ENCODE data around the gene CSNK2B. TPM values are rescaled to one million over a fixed set of nuclear protein-coding genes. Genes with fewer than 3 reads are reported as not detected.

CSNK2B gene
- total RNA-seq: 108 TPM

DNA sequence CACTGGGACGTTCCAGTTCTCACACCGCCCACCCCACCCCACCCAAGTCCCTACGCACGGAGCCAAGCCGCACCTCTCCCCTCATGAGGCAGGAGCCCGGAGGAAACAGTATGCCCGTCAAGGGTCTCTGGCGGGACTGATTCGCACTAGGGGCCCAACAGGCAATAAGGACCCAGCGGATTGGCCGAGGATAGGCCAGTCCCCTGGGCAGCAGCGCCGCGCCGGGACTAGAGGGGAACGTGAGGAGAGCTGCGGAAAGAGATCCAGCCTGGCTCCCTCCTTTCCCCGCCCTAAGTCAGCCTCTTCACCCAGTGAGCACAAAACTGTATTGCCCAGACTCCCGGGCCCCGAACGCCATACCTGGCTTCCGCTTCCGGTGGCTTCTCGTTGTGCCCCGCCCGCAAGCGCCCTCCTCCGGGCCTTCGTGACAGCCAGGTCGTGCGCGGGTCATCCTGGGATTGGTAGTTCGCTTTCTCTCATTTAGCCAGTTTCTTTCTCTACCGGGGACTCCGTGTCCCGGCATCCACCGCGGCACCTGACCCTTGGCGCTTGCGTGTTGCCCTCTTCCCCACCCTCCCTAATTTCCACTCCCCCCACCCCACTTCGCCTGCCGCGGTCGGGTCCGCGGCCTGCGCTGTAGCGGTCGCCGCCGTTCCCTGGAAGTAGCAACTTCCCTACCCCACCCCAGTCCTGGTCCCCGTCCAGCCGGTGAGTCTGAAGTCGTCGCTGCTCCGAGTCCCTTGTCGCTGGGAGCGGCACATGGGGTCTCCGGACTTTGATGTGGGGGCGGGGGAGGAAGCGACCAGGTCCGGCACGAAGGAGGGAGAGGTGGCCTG, at the start of gene CSNK2B:
CSNK2B (plus strand) TSS at position 580 of the 836 bp plus-strand sequence. CDS start 752 bp downstream, outside the sequence.
- ATAC-seq: peak; percentile 86

DNA sequence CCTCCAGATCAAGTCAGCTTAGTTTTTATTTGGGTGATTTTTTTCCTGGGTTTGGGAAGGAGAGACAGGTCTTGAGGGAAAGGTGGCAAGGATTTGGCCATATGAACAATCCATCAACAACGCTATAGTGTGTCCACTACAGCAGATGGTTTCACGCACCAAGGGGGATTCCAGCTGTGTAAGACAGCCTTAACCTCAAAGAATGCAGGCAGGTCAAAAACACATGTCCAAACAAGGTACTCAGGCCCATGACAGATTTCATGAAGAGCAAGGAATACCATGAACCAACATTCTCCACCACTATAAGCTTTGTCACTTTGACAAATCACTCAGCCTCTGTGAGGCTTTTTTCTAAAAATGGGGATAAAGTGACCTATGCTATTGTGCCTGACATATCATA, 48.9 kb upstream of the CSNK2B start:
- ATAC-seq: no peak

DNA sequence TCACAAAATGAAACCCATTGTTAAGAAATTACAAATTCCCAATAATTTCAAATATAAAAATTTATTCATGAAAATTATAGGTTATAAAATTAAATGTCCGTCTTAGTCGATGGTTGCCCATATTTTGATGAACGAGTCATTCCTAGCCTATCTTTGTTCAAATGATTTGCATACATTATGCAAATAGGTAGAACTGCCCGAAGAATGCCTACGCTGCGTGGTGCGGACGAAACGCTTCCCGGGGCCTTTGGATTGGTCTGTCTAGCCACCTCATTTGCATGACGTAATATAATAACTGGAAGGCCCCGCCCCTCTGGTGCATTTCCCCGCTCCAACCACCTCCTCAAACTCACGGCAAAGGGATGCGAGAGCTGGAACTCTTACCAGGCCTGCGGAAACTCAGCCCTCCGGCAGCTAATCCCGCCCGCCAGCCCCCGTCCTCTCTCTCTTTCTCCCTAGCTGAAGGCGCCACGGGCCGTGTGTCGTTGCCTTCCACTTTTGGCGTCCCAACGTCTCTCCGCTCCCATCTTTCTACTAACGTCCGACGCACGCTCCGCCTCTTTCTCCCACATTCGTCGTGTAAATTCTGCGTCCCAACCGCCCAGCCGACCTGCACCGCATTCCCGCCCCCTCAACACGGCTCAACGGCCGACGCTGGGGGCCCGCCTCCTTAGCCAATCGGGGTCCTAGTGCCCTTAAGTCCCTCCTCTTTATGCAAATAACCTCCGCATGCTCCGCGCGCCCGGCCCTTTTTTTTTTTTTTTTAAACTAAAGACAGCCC, 45.9 kb upstream of the CSNK2B start:
- peak; percentile 92 for ATAC-seq

DNA sequence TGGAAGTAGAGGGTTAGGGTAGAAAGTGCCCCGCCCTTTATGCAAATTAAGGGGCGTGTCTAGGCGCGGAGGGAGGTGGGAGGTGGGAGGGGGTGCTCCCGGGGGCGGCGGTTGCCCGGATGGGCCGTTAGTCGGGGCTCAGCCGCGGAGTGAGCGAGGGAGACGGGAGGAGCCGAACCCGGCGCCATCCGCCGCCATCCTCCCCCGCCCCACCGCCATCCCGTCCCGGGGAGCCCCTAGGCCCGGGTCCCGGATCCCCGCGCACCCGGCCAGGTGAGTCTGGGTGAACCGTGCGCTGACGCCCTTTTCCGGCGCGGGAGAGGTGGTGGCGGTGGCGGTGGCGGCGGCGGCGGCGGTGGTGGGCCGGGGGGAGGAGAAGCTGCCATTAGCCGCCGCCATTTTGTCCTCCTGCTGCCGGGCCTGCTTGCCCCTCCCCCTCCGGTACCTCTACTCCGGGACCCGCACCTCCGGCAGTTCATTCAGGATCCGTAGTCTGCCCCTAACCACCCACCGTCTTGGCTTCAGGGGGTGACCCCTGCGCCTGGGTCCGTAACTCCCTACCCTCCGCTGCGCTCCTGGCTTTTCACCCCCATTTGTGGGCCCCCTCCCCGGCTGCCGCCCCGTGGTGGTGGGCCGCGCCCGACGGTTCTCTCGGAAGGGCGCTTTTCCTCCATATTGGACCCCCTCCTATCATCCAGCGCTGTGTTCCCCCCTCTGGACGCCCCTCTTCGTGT, 45.1 kb upstream of the CSNK2B start, which contains the start of gene PRRC2A:
PRRC2A (plus strand) TSS at position 130 of the 734 bp plus-strand sequence. CDS start 2,075 bp downstream, outside the sequence.
- no peak for ATAC-seq

DNA sequence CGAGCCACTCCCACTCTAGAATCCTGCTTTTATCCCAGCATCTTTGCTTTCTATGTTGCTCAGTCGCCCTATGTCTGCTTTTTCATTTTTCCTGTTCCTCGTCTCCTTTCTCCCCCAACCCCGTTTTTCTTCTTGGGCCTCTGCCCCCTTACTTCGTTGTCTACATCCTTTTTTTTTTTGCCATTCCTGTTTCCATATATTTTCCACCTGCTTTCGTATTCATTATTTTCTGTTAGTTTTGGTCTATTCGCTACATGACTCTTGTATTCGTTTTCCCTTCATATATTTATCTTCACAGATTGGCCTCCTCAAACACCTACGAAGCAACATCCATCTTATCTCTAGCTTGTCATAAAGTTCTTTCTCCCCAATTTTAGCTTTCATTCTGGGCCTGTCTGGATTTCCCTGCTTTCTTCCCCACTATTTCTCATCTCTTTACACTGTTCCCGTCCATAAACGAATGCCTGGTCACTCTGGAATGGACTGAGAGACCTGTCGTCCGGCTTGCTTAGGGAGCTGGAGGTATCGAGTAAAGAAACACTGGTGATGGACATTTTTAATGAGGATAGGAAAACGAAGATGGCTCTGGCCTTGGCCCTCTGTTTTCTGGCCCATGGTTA, 44.5 kb upstream of the CSNK2B start:
- no peak for ATAC-seq

DNA sequence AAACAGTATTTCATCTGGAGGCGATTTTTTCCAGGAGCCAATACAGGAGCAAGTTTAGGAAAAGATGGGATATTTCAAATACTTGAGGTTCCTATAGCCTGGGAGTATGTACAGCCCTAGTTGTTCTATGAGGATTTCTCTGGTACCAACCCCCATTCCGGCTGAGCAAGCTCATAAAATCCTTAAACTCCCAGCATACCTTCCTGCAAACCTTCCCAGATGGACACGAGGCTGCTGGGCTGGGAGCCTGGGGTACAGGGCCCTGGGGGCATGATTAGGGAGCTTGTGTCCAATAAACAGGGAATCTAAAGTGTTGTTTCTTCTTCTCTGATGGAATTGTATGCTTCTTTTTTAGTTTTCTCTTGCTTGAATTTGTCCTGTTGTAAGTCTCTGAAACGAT, 43.9 kb upstream of the CSNK2B start:
- ATAC-seq: no peak

DNA sequence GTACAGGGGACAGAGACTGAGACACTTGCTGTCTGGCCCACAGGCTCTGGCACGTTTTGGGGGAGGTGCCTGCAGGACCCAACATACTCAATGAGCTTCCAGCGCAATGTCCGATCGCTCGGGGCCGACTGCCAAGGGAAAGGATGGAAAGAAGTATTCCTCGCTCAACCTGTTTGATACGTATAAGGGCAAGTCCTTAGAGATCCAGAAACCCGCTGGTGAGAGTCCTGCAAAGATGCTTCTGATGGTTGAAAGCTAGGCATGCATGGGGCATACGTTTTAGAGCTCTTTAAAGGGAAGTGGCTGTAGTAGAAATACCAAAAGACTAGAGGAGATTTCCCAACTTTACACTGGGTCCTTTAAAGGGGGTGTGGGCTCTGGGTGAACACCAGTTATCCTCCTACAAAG, 43.2 kb upstream of the CSNK2B start:
- ATAC-seq: peak; percentile 2

DNA sequence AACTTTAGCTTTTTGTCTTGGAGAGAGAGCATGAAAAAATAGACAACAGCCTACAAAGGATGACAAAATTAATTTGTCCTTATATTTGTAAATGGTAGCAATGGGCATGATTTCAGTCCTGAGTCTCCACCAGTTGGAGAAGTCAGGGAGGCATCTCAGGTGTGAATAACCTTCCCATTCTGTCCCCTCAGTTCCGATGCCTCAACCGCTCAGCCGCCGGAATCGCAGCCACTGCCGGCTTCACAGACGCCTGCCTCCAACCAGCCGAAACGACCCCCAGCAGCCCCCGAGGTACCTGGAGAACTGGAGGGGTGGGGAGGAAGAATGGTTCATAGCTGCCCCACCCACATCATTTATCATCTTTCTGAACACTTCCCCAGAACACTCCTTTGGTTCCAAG, 41.8 kb upstream of the CSNK2B start:
- ATAC-seq: no peak

DNA sequence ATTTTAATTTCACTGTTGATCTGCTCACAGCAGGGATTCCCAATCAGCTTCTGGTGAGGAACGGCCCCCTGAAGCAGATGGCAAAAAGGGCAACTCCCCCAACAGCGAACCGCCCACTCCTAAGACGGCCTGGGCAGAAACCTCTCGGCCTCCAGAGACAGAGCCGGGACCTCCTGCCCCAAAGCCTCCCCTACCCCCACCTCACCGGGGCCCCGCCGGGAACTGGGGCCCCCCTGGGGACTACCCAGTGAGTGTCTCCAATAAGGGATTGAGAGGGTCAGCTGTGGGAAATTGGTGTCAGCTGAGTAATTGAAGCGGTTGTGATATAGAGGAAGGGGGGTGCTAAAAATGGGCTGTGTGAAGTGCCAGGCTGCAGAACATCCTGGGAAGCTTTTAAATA, 38.9 kb upstream of the CSNK2B start:
- no peak for ATAC-seq

DNA sequence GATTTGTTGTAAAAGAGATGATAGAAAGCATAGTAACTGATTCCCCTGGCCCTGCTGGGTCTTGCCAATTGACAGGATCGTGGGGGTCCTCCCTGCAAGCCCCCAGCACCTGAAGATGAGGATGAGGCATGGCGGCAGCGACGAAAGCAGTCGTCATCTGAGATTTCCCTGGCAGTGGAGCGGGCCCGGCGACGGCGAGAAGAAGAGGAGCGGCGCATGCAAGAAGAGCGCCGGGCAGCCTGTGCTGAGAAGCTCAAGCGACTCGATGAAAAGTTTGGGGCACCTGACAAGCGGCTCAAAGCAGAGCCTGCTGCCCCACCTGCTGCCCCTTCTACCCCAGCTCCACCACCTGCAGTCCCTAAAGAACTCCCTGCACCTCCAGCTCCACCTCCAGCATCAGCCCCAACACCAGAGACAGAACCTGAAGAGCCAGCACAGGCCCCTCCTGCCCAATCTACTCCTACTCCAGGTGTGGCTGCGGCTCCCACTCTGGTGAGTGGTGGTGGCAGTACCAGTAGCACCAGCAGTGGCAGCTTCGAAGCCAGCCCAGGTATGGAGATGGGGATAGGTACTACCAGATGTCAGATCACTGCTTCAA, 38.1 kb upstream of the CSNK2B start:
- ATAC-seq: no peak

DNA sequence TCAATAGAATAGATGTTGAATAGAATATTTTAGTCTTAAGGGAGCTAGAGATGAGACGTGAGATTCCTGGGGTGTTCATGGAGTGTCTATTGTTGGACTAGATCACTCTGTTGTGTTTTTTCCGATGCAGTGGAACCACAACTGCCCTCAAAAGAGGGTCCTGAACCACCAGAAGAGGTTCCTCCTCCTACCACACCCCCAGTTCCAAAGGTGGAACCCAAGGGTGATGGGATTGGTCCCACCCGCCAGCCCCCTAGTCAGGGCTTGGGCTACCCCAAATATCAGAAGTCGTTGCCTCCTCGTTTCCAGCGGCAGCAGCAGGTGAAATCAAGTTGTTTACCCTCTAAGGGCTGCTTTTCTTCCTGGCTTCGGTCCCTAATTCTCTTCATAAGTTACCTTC, 36.9 kb upstream of the CSNK2B start:
- ATAC-seq: no peak

DNA sequence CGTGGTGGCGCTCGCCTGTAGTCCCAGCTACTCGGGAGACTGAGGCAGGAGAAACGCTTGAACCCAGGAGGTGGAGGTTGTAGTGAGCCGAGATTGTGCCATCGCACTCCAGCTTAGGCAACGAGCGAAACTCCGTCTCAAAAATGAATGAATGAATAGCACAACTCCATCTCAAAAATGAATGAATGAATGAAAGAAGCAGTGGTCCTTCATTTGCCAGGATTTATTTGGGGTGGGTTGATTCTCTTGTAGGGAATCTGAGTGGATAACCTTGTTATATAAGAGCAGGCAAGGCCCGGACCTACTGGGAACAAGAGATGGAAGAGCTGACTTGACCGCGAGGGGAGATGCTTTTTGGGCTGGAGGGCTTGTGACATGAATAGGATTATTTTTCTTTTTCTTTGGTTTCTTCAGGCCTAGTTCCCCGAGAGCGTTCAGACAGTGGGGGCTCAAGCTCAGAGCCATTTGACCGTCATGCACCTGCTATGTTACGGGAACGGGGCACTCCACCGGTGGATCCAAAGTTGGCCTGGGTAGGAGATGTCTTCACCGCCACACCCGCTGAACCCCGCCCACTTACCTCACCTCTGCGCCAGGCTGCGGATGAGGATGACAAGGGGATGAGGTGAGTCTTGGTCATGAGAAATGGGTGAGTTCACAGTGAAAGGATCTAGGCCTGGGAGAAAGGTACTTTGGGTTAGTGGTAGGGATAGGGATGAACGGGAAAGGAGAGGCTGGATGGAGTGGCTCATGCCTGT, 35.5 kb upstream of the CSNK2B start:
- ATAC-seq: no peak

DNA sequence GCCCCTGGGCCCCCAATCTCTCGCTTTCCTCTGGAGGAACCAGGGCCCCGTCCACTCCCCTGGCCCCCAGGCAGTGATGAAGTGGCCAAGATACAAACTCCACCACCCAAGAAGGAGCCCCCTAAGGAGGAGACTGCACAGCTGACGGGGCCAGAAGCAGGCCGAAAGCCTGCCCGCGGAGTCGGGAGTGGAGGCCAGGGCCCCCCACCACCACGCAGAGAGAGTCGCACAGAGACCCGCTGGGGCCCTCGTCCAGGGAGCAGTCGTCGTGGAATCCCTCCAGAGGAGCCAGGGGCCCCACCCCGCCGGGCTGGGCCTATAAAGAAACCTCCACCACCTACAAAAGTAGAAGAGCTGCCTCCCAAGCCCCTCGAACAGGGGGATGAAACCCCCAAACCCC, 34.7 kb upstream of the CSNK2B start:
- ATAC-seq: no peak

DNA sequence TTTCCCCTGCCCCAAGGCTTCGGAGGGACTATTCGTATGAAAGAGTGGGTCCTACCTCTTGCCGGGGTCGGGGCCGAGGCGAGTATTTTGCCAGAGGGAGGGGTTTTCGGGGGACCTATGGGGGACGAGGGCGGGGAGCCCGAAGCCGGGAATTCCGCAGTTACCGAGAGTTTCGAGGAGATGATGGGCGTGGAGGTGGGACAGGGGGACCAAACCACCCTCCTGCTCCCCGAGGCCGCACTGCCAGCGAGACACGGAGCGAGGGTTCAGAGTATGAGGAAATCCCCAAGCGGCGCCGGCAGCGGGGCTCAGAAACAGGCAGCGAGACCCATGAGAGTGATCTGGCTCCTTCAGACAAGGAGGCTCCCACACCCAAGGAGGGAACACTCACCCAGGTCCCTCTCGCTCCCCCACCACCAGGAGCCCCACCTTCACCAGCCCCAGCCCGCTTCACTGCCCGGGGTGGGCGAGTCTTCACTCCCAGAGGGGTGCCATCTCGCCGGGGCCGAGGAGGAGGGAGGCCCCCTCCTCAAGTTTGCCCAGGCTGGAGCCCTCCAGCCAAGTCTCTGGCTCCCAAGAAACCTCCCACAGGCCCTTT, 34.1 kb upstream of the CSNK2B start:
- ATAC-seq: no peak

DNA sequence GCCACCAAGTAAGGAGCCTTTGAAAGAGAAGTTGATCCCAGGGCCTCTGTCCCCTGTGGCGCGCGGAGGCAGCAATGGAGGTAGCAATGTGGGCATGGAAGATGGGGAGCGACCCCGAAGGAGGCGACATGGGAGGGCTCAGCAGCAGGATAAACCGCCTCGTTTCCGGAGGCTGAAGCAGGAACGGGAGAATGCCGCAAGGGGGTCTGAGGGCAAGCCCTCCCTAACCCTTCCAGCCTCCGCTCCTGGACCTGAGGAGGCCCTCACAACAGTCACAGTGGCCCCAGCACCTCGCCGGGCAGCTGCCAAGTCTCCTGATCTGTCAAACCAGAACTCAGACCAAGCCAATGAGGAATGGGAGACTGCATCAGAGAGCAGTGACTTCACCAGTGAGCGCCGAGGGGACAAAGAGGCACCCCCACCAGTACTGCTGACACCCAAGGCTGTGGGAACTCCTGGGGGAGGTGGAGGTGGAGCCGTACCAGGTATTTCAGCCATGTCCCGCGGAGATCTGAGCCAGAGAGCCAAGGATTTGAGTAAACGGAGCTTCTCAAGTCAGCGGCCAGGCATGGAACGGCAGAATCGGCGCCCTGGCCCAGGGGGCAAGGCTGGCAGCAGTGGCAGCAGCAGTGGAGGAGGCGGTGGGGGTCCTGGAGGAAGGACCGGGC, 33.5 kb upstream of the CSNK2B start:
- no peak for ATAC-seq

DNA sequence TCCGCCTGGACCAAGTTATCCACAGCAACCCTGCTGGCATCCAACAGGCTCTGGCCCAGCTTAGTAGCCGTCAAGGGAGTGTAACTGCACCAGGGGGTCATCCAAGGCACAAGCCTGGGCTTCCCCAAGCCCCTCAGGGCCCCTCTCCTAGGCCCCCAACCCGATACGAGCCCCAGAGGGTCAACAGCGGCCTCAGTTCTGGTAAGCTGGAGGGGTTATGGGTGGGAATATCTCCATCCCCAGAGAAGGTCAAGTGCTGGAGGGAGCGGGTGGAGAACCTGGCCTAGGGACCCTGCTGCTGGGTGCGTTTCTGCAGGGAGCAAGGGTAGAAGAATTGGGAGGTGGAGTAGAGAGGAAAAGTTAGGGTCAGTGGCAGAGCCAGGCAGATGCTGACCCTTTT, 32.4 kb upstream of the CSNK2B start:
- ATAC-seq: no peak

DNA sequence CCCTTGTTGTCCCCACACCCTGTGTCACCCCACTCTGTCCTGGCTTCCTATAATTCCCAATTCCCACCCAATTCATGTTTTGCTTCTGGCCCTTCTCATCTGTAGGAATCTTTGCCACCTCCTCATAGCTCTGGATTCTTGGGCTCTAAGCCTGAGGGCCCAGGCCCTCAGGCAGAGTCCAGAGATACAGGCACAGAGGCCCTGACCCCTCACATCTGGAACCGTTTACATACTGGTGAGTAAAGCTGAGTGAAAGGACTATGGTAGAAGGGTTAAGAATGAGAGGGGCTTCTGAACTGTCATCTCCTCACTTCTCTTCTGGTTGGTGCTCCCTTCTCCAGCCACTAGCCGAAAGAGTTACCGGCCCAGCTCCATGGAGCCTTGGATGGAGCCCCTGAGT, 31.7 kb upstream of the CSNK2B start:
- no peak for ATAC-seq

DNA sequence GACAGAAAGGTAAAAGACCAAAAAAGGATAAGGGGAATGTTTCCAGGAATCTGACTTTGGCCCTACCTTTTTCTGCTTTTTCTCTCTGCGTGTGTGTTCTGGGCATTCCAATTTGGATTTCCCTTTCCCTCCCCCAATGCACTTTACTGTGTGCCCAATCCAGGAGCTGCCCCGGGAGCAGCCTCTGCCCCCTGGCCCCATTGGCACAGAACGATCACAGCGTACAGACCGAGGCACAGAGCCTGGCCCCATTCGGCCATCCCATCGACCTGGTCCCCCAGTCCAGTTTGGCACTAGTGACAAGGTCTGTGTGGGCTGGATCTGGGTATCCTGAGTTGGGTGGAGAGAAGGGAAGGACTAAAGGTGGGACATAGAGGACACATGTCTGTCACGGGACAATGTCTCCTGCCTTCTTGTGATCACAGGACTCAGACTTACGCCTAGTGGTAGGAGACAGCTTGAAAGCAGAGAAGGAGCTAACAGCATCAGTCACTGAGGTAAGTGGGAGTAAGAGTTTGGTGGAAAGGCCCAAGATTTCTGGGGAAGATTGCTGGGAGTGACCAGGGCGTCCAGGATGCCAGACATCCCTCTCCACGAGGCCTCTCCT, 30.8 kb upstream of the CSNK2B start:
- ATAC-seq: no peak

DNA sequence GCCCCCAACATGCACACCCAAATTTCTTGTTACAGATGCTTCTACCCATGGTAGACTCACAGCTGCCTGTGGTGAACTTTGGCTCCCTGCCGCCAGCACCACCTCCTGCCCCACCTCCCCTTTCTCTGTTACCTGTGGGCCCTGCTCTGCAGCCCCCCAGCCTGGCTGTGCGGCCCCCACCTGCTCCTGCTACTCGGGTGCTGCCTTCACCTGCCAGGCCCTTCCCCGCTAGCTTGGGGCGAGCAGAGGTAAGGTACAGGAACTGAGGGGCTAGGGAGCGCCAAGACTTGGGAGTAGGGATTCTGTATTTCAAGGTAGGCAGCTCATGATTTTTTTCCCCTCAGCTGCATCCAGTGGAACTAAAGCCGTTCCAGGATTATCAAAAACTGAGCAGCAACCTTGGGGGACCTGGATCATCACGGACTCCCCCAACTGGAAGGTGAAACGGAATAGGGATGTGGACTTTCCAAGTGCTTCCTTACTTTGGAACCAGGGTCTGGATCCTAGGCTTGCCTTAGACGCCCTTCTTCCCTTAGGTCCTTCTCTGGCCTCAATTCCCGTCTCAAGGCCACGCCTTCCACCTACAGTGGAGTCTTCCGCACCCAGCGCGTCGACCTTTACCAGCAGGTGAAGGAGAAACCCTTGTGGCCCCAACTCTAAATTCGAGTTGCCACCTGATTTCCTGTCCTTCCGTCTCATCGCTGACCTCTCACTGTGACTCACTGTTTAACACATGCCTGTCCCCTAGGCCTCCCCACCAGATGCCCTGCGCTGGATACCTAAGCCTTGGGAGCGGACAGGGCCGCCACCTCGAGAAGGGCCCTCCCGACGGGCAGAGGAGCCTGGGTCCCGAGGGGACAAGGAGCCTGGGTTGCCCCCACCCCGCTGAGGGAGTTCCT, 28.9 kb upstream of the CSNK2B start:
- ATAC-seq: no peak
